RKO (cell line): ENCODE data around the gene CD84.
"Not testable (repeated sequence)": the region's sequence is repeated elsewhere in the genome, so short reads cannot be mapped to it uniquely, and the experiment has no call there.

Source experiments
- DNase-seq: peaks from one replicate; pipeline ENCODE4 v3.0.0-alpha.2; 2016; ENCODE audit warnings: low spot score

Gene CD84

GRCh38 chr1:160579216-160579701, at the start of gene CD84:
Gene CD84, minus strand, starts transcription at chr1:160579496. Its CDS starts 59 bp downstream, at chr1:160579437.
- no peak for DNase-seq

- no peak for DNase-seq
Observed at GRCh38 chr1:160628799-160629263, 49.5 kb upstream of the CD84 start.

GRCh38 chr1:160627677-160628289, 48.5 kb upstream of the CD84 start:
- not testable (repeated sequence) for DNase-seq

GRCh38 chr1:160626509-160627342, 47.4 kb upstream of the CD84 start:
- no peak for DNase-seq

- DNase-seq = no peak
Observed at GRCh38 chr1:160625725-160626498, 46.6 kb upstream of the CD84 start.

- DNase-seq = no peak
Observed at GRCh38 chr1:160625321-160625720, 46.0 kb upstream of the CD84 start.

DNA sequence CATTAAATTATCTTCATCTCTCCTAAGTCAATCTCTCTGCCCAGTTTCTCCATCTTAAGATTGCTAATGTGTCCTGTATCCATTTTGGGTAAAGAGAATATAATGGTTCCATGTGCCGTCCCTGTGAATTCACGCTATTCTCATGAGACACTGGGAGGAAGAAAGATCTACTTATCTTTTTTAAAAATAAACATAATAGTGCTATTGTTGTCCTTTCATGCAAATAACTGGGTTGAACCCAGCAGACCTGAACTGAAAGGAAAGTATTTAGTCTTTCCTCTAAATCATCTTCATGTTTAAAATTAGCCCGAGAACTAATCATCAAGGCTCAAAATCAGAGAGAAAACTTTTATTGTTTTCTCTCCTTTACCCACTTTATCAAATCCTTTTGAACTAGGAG, 45.2 kb upstream of the CD84 start:
- no peak for DNase-seq

DNA sequence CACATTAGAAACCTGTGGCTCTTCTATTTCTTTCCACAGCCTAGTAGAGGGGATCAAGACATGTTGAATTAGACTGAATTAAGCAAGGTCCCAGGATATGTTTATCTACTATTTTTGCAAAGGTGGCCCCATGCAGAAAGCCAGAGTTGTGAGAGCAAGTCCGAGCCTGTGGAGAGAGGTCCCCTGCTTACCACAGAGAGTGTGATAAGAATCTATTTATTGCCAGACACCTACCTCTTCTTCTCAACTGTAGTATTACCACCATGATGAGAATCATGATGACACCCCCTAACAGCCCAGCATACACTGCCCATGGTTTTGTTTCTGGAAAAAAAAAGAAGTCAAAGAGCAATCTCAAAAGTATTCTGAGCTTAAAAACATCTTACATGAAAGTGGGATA, 44.6 kb upstream of the CD84 start:
- no peak for DNase-seq

GRCh38 chr1:160623227-160623633, 43.9 kb upstream of the CD84 start:
- no peak for DNase-seq

DNA sequence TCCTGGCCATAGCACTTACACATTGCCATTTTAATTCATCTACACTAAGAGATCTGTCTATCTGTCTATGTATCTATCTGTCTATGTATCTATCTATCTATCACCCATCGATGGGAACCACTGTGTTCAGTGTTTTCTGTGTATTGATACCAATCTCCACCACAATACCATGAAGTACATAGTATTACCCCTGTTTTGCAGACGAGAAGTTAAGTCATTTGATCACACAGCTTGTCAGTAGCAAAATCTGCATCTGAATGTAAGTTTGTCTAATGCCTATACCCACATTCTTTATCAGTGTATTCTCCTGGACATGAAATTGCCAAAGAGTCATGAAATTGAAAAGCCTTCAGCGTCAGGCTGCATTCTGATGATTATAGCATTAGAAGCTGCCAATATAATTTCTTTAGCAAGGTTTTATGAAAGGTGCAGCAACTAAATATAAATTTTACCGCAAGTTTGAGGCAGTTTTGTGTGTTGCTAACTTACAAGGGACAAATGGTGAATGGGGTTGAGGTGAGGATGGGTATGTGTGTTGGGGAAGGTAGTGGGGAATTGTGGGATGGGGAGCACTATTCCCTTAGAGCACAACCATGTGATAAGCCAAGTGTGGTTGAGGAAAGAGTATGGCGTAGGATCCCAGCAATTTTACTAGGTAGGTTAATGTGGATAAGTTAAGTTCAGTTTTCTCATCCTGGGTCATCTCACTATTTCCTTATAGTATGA, 43.4 kb upstream of the CD84 start:
- DNase-seq = no peak

DNA sequence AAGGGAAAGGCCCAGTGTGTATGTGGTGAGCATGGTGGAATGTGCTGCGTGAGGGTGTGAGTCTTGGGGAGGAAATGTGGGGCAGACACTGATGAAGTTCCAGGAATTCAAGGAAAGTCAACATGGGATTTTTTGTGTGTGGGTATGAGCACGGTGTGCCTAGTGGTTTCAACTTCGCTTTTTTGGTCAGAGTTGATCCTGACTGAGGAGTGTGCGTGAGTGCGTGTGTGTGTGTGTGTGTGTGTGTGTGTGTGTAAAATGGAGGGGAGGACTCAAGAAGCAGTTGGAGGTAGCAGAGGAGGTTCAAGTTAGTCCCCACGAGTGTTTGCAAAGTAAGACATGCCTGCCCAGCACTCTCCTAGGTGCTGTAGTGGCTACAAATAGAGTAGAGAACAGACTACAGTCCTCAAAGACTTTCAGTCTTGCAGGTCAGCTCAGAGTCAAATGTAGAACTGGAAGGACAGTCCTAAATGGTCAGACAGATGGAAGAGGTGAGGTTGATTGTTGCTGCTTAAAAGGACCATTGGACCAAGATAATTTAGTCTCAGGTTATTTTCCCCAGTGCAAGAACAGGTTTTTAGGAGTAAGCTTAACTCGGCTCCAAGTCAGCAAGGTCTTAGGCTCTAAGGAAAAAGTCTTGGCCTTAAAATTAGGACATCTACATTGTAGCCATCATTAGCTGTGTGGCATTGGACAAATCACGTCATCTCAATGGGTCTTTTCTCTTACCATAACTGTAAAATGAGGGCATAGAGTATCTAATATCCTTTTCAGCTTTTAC, 42.5 kb upstream of the CD84 start:
- no peak for DNase-seq

GRCh38 chr1:160620942-160621632, 41.8 kb upstream of the CD84 start:
- DNase-seq = no peak

DNA sequence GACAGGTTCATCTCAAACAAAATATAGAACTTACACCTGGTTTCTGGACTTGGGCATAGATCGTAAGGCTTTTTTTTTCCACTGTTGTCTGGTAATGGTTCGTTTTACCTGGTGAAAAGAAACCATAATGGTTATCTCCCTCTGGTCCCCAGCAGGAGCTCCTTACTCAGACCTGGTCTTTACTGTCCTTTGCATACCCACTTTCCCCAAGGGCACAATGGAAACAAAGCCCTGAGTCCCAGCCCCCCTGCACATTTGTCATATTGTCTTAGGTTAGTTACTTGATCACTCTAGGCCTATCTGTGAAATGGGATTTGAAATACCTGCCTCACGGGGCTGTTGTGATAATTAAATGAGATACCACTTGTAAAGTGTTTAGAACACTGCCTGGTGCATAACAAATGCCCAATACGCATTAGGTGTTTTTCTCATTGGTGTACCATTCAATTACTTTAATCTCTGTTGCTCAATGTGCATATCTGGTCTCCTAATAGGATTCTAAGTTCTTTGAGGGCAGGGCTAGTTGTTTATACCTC, 40.5 kb upstream of the CD84 start:
- no peak for DNase-seq

DNA sequence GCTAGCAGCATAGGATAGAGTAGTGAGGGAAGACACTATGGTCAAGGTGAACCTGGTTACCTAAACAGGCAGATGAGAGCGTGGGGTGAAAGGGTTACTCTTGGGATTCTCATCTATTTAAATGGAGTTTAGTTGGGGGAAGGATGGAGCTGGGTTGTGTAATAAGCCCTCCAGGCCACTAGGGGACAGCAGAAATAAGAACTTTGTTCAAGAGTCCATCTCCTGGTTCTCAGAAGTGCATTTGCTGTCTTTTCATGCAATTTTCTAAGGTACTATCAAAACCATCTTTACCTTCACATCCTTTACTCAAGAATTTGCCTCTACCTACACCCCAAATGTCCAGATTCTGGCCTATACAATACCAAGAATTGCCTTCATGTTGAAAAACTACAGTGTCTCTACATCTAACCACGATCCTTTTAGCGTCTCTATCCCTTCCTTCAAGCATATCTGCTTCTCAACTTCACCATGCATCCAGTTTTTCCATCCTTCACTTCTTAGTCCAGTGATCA, 39.5 kb upstream of the CD84 start:
- peak; percentile 28 for DNase-seq

GRCh38 chr1:160618327-160618726, 39.0 kb upstream of the CD84 start:
- no peak for DNase-seq

- DNase-seq = no peak
Observed at GRCh38 chr1:160615660-160616059, 36.4 kb upstream of the CD84 start.

DNA sequence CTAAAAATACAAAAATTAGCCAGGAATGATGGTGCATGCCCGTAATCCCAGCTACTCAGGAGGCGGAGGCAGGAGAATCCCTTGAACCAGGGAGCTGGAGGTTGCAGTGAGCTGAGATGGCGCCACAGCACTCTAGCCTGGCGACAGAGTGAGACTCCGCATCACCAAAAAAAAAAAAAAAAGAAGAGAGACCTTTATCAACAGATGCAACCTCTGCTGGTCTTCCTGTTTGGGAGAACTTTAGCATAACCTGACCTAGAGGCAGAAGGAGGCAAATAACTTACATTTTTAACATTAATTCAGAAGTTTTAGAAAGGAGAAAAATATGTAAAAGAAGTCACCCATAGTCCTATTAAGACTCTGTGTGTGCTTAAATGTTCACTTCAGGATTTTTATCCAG, 35.1 kb upstream of the CD84 start:
- no peak for DNase-seq

GRCh38 chr1:160612613-160613218, 33.4 kb upstream of the CD84 start:
- no peak for DNase-seq

- DNase-seq = no peak
Observed at GRCh38 chr1:160610569-160611242, 31.4 kb upstream of the CD84 start.
